ENCODE measurements around the gene MED22.

- TF ChIP-seq, protein P1, sequence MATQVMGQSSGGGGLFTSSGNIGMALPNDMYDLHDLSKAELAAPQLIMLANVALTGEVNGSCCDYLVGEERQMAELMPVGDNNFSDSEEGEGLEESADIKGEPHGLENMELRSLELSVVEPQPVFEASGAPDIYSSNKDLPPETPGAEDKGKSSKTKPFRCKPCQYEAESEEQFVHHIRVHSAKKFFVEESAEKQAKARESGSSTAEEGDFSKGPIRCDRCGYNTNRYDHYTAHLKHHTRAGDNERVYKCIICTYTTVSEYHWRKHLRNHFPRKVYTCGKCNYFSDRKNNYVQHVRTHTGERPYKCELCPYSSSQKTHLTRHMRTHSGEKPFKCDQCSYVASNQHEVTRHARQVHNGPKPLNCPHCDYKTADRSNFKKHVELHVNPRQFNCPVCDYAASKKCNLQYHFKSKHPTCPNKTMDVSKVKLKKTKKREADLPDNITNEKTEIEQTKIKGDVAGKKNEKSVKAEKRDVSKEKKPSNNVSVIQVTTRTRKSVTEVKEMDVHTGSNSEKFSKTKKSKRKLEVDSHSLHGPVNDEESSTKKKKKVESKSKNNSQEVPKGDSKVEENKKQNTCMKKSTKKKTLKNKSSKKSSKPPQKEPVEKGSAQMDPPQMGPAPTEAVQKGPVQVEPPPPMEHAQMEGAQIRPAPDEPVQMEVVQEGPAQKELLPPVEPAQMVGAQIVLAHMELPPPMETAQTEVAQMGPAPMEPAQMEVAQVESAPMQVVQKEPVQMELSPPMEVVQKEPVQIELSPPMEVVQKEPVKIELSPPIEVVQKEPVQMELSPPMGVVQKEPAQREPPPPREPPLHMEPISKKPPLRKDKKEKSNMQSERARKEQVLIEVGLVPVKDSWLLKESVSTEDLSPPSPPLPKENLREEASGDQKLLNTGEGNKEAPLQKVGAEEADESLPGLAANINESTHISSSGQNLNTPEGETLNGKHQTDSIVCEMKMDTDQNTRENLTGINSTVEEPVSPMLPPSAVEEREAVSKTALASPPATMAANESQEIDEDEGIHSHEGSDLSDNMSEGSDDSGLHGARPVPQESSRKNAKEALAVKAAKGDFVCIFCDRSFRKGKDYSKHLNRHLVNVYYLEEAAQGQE (IDR thresholded peaks at IDR 0.05; ENCODE audit: insufficient read depth in 1 of 2, low read depth in 2 of 2, low read length in 2 of 2), result no peak
- TF ChIP-seq SIN3A (IDR thresholded peaks at IDR 0.05; ENCODE audit: borderline replicate concordance, insufficient read depth, low read length) (no peak), TAF1 (IDR thresholded peaks at IDR 0.05; ENCODE audit: borderline replicate concordance, insufficient read depth, low read length) (no peak), POLR2AphosphoS5 (IDR thresholded peaks at IDR 0.05; ENCODE audit: low read depth, low read length) (no peak), FOXP2 (optimal IDR thresholded peaks at IDR 0.05; ENCODE audit: borderline replicate concordance, extremely low read depth, extremely low read length, insufficient read depth) (no peak)
Observed at GRCh38 chr9:133367778-133368177, 19.8 kb upstream of the MED22 start.

Measured in PFSK-1 (cell line).